SK-N-MC (cell line): ENCODE results near the gene TPM4.

Source experiments
- EZH2 ChIP-seq: fragments of 200-600 bp; sonication (generic); IDR thresholded peaks from one replicate; pipeline ENCODE4 v1.6.1; 2017; ENCODE audit warnings: antibody characterized with exemption
- FOXP2 ChIP-seq: optimal IDR thresholded peaks from 2 replicates; pipeline ENCODE3; 2011; ENCODE audit warnings: mild to moderate bottlenecking, moderate library complexity; ENCODE audit not compliant: insufficient read depth; ENCODE audit errors: extremely low read length, control extremely low read depth
- POLR2AphosphoS5 ChIP-seq: IDR thresholded peaks from 2 replicates; pipeline ENCODE4 v1.6.1; 2012; ENCODE audit warnings: mild to moderate bottlenecking, low read depth, low read length, borderline replicate concordance

DNA sequence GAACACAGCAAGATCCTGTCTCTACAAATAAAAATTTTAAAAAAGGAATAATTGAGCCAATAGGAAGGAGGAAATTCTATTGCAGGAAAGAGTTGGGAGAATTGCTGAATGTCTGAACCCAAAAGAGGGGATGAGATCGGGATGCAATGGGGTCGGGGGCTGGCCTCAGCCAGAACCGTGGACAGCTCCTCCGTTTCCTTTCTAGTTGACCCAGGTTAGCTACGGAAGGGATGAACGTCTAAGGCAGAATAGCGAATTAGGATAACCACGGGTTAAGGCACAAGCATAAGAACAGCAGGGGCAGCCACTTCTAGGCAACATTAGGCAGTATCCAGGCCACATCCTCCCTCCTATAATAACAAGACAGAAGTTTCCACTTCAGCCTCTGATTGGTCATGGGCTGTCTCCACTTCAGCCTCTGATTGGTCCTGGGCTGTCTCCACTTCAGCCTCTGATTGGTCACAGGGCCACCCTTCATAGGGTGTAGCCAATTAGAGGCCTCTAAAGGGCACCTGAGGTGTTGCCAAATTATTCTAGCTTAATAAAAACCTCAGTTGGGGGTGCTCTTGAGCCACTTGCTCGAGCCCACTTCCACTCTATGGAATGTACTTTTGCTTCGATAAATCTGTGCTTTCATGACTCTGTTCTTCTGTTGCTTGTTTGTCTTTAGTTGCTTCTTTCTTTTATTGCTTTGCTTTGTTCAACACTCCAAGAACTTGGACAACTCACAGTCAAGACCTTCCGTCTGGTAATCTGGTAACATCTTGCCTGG is 24.9 kb upstream of the TPM4 start:
- TF ChIP-seq EZH2 (no peak), POLR2AphosphoS5 (no peak), FOXP2 (no peak)
